ENCODE measurements around the gene FBXO47.

The FBXO47 gene

GRCh38 chr17:38898291-38898679 lies 68.9 kb downstream of the FBXO47 start:
- ChIA-PET POLR2A (no interaction called here), CTCF (interaction anchor here (1.0 to 1.2 kb wide), 2 partner anchors 162 to 725 kb away, joined by 3 read pairs; no protein-coding TSS in a partner anchor)
- Histone ChIP-seq H3K4me3 (ENCODE audit: low read depth, low read length) (no peak overlapping the region), H3K27ac (ENCODE audit: extremely low read depth, low read depth, low read length) (no peak overlapping the region), H3K9me3 (ENCODE audit: control insufficient read depth, insufficient read depth, low read depth, low read length) (no peaks in the 10 kb centered on the region), H3K4me1 (ENCODE audit: control insufficient read depth, insufficient read depth, low read length) (peaks cover 8% of the 10 kb centered on the region; the same call in 1 of the 2 replicates), H3K36me3 (ENCODE audit: control insufficient read depth in 2 of 2, insufficient read depth in 1 of 2, low read length in 2 of 2) (peaks cover 0 to 34% of the 10 kb centered on the region in 2 experiments; a peak in 2 of 3 replicates)
- TF ChIP-seq SCRT1 (tag by site-specific recombination; IDR thresholded peaks at IDR 0.05; ENCODE audit: borderline replicate concordance), result no peak

- H3K36me3 ChIP-seq (ENCODE audit: control insufficient read depth in 2 of 2, insufficient read depth in 1 of 2, low read length in 2 of 2), result peaks cover 0 to 37% of the 10 kb centered on the region in 2 experiments; a peak in 2 of 3 replicates
- H3K4me1 ChIP-seq (ENCODE audit: control insufficient read depth, insufficient read depth, low read length), result peaks cover 8% of the 10 kb centered on the region; the same call in 1 of the 2 replicates
- H3K4me3 ChIP-seq (ENCODE audit: low read depth, low read length), result no peak overlapping the region
- H3K27ac ChIP-seq (ENCODE audit: extremely low read depth, low read depth, low read length), result no peak overlapping the region
- CTCF ChIA-PET, result interaction anchor here (0.7 to 1.2 kb wide), 3 partner anchors 24 to 726 kb away, joined by 3 read pairs; no protein-coding TSS in a partner anchor
- TF ChIP-seq ZNF776 (tag by site-specific recombination; IDR thresholded peaks at IDR 0.05; ENCODE audit: borderline replicate concordance), result no peak
- no peak for TF ChIP-seq ZNF837 (tag by site-specific recombination; IDR thresholded peaks at IDR 0.05)
- TF ChIP-seq ZNF148 (tag by site-specific recombination; IDR thresholded peaks at IDR 0.05; ENCODE audit: borderline replicate concordance), result no peak
- TF ChIP-seq PBX3 (CRISPR knock-in tag; IDR thresholded peaks at IDR 0.05), result no peak
- TF ChIP-seq ZNF2 (tag by site-specific recombination; IDR thresholded peaks at IDR 0.05), result no peak
- TF ChIP-seq ZNF157 (tag by site-specific recombination; IDR thresholded peaks at IDR 0.05), result no peak
- peak; percentile 99 for TF ChIP-seq ZIC2 (tag by site-specific recombination; IDR thresholded peaks at IDR 0.05)
- TF ChIP-seq ZBTB1 (tag by site-specific recombination; IDR thresholded peaks at IDR 0.05), result no peak
- 0 out of 2 replicates have a peak, but pooled peaks have one; percentile 10 for TF ChIP-seq PRDM10 (tag by site-specific recombination; IDR thresholded peaks at IDR 0.05)
- peak; percentile 79 for TF ChIP-seq ZBTB8A (tag by site-specific recombination; IDR thresholded peaks at IDR 0.05)
- no peak for TF ChIP-seq IKZF3 (tag by site-specific recombination; IDR thresholded peaks at IDR 0.05)
- TF ChIP-seq ZNF341 (tag by site-specific recombination; IDR thresholded peaks at IDR 0.05; ENCODE audit: low read depth), result 0 out of 2 replicates have a peak, but pooled peaks have one; percentile 11
- no peaks in the 10 kb centered on the region for H3K9me3 ChIP-seq (ENCODE audit: control insufficient read depth, insufficient read depth, low read depth, low read length)
- POLR2A ChIA-PET, result no interaction called here
Measured at GRCh38 chr17:38897671-38898290, 69.4 kb downstream of the FBXO47 start.

GRCh38 chr17:38897176-38897575 lies 70.0 kb downstream of the FBXO47 start:
- Histone ChIP-seq H3K27ac (ENCODE audit: extremely low read depth, low read depth, low read length) (no peak overlapping the region), H3K4me1 (ENCODE audit: control insufficient read depth, insufficient read depth, low read length) (peaks cover 8% of the 10 kb centered on the region; the same call in 1 of the 2 replicates), H3K4me3 (ENCODE audit: low read depth, low read length) (no peak overlapping the region), H3K36me3 (ENCODE audit: control insufficient read depth in 2 of 2, insufficient read depth in 1 of 2, low read length in 2 of 2) (peaks cover 0 to 43% of the 10 kb centered on the region in 2 experiments; a peak in 2 of 3 replicates), H3K9me3 (ENCODE audit: control insufficient read depth, insufficient read depth, low read depth, low read length) (no peaks in the 10 kb centered on the region)
- no peak for TF ChIP-seq ZNF184 (tag by site-specific recombination; IDR thresholded peaks at IDR 0.05)
- 0 out of 2 replicates have a peak, but pooled peaks have one; percentile 18 for TF ChIP-seq ZBTB44 (tag by site-specific recombination; IDR thresholded peaks at IDR 0.05)
- TF ChIP-seq ZNF169 (tag by site-specific recombination; IDR thresholded peaks at IDR 0.05), result no peak
- TF ChIP-seq ZNF121 (tag by site-specific recombination; IDR thresholded peaks at IDR 0.05), result 0 out of 2 replicates have a peak, but pooled peaks have one; percentile 25
- no peak for TF ChIP-seq ZNF704 (tag by site-specific recombination; IDR thresholded peaks at IDR 0.05)
- TF ChIP-seq ZNF155 (tag by site-specific recombination; IDR thresholded peaks at IDR 0.05), result no peak
- ChIA-PET CTCF (interaction anchor here (0.8 to 1.0 kb wide), 2 partner anchors 9 to 726 kb away, joined by 3 read pairs; no protein-coding TSS in a partner anchor), POLR2A (no interaction called here)

Data from HEK293 (cell line).